Measurements from ENCODE around the gene CCDC157. TPM values are rescaled to one million over a fixed set of nuclear protein-coding genes. Genes with fewer than 3 reads are reported as not detected.

CCDC157 gene
- polyA plus RNA-seq, 1 of the 3 experiments (the other 2 are of a cell fraction): 5.8 TPM

GRCh38 chr22:30424534-30425326, 67.9 kb downstream of the CCDC157 start (continued):
- no peak for TF ChIP-seq CTCF (IDR thresholded peaks at IDR 0.05)

- H3K36me3 ChIP-seq (replicated peaks in 1 of 2; ENCODE audit: control insufficient read depth in 1 of 2, insufficient read depth in 2 of 2, low read length in 1 of 2): peaks cover 0 to 5% of the 10 kb centered on the region in 2 experiments
These were observed 68.5 kb downstream of the CCDC157 start for GRCh38 chr22:30425327-30425615.

More at GRCh38 chr22:30425327-30425615, 68.5 kb downstream of the CCDC157 start:
- H3K9me2 ChIP-seq: no peaks in the 10 kb centered on the region
- peaks cover 33 to 44% of the 10 kb centered on the region in 2 experiments for H3K4me1 ChIP-seq (ENCODE audit: control insufficient read depth in 1 of 2, insufficient read depth in 2 of 2, low read depth in 1 of 2, low read length in 1 of 2)
- peak overlapping the region; percentile 64 to 99 for H3K27ac ChIP-seq (ENCODE audit: low read depth in 2 of 2, low read length in 1 of 2)
- peak overlapping the region; percentile 74 for H3K9ac ChIP-seq
- H3K4me3 ChIP-seq (ENCODE audit: low read depth in 2 of 2, low read length in 1 of 2): peak overlapping the region; percentile 71 to 72
- TF ChIP-seq NFIC (IDR thresholded peaks at IDR 0.05; ENCODE audit: borderline replicate concordance) (no peak), ELF1 (IDR thresholded peaks at IDR 0.05) (no peak), FOXM1 (IDR thresholded peaks at IDR 0.05; ENCODE audit: low read depth) (no peak), RAD21 (IDR thresholded peaks at IDR 0.05; ENCODE audit: low read length) (no peak), EP300 (IDR thresholded peaks at IDR 0.05; ENCODE audit: borderline replicate concordance in 1 of 2, low read depth in 1 of 2, low read length in 1 of 2) (no peak), TEAD4 (IDR thresholded peaks at IDR 0.05; ENCODE audit: borderline replicate concordance, insufficient read depth) (no peak), RFX5 (IDR thresholded peaks at IDR 0.05; ENCODE audit: low read length) (no peak), USF1 (IDR thresholded peaks at IDR 0.05; ENCODE audit: borderline replicate concordance, low read depth) (no peak), NRF1 (IDR thresholded peaks at IDR 0.05; ENCODE audit: low read depth, low read length) (no peak), RCOR1 (IDR thresholded peaks at IDR 0.05; ENCODE audit: low read length) (no peak), JUND (IDR thresholded peaks at IDR 0.05) (no peak), MEF2A (IDR thresholded peaks at IDR 0.05; ENCODE audit: borderline replicate concordance, low read depth) (no peak), GATA2 (CRISPR knock-in tag; IDR thresholded peaks at IDR 0.05) (no peak), PBX3 (IDR thresholded peaks at IDR 0.05) (no peak), EZH2phosphoT487 (IDR thresholded peaks at IDR 0.05; ENCODE audit: borderline replicate concordance, low read depth) (no peak), MAX (IDR thresholded peaks at IDR 0.05; ENCODE audit: low read depth) (no peak), REST (IDR thresholded peaks at IDR 0.05; ENCODE audit: low read depth, low read length) (no peak), ZBTB33 (IDR thresholded peaks at IDR 0.05; ENCODE audit: borderline replicate concordance, low read depth) (no peak), SIN3A (IDR thresholded peaks at IDR 0.05; ENCODE audit: borderline replicate concordance, low read depth, low read length) (no peak)
- H4K20me1 ChIP-seq (ENCODE audit: insufficient read depth): no peaks in the 10 kb centered on the region
- peak overlapping the region; percentile 97 for H3K4me2 ChIP-seq
- no peaks in the 10 kb centered on the region for H3K9me3 ChIP-seq
- ChIA-PET CTCF (interaction anchor here (1.2 to 2.5 kb wide), 7 partner anchors 10 to 182 kb away, joined by 3 to 7 read pairs (median 4); partner anchors contain the start of genes RNF215 and TCN2), POLR2A (interaction anchor here (0.7 to 1.1 kb wide), 2 partner anchors 33 to 42 kb away, joined by 3 read pairs; no protein-coding TSS in a partner anchor)
- peak overlapping the region; percentile 91 for H2AFZ ChIP-seq (ENCODE audit: low read depth)
- peaks cover 4% of the 10 kb centered on the region; the same call in 1 of the 2 replicates for H3K79me2 ChIP-seq (ENCODE audit: insufficient read depth)
- peaks cover 42% of the 10 kb centered on the region for H3F3A ChIP-seq (replicated peaks; ENCODE audit: insufficient read depth)
- H3K27me3 ChIP-seq (ENCODE audit: insufficient read depth): no peaks in the 10 kb centered on the region
- 8% methylated on average over 9 of the region's 9 CpGs for WGBS (ENCODE audit: low lambda C conversion rate)
- DNase-seq: no peak
